SK-MEL-5 (cell line): ENCODE results near the gene AGPAT2. TPM values are rescaled to one million over a fixed set of nuclear protein-coding genes. Genes with fewer than 3 reads are reported as not detected.
A peak's percentile ranks its signal among the peaks of the same experiment; 100 is the strongest.

Experiments
- DNase-seq: peaks from one replicate; pipeline ENCODE4 v3.0.0-alpha.2; 2016; ENCODE audit warnings: low read depth, low spot score
- in situ Hi-C: cut with HindIII; loops from 2 replicates; pipeline ENCODE4 v1.10.0; 2016; ENCODE audit warnings: low sequenced_read_pairs, high pct_unique_total_duplicates, low pct_unique_long_range_greater_than_20kb
- total RNA-seq: library from RNA; depleted of rRNA; stranded (reverse); fragments of >200 nt; shearing (Covaris generic); gene quantifications from 2 replicates; pipeline ENCODE4 v1.2.3, GENCODE V29; 2014

Gene AGPAT2
- total RNA-seq, 1 experiment from 2014 or later = 52.3 TPM

GRCh38 chr9:136671646-136672430 is 15.4 kb downstream of the AGPAT2 start:
- in situ Hi-C loops = no loop called here
- DNase-seq = peak; percentile 45

- in situ Hi-C loops = no loop called here
- no peak for DNase-seq
Measured at GRCh38 chr9:136671254-136671614, 16.0 kb downstream of the AGPAT2 start.

GRCh38 chr9:136670576-136671253 is 16.5 kb downstream of the AGPAT2 start:
- in situ Hi-C loops = no loop called here
- DNase-seq = no peak

- DNase-seq = no peak
- in situ Hi-C loops = no loop called here
Measured at GRCh38 chr9:136669791-136670464, 17.3 kb downstream of the AGPAT2 start.

GRCh38 chr9:136668983-136669790 is 18.1 kb downstream of the AGPAT2 start:
- in situ Hi-C loops = no loop called here
- DNase-seq = peak; percentile 26

GRCh38 chr9:136667940-136668760 is 19.1 kb downstream of the AGPAT2 start:
- in situ Hi-C loops = no loop called here
- no peak for DNase-seq

GRCh38 chr9:136667214-136667939 is 19.9 kb downstream of the AGPAT2 start:
- DNase-seq = no peak
- in situ Hi-C loops = no loop called here

GRCh38 chr9:136666372-136667213 is 20.7 kb downstream of the AGPAT2 start:
- in situ Hi-C loops = no loop called here
- no peak for DNase-seq

- DNase-seq = peak; percentile 26
- in situ Hi-C loops = no loop called here
Measured at GRCh38 chr9:136665704-136666371, 21.4 kb downstream of the AGPAT2 start.

- in situ Hi-C loops = no loop called here
- peak; percentile 29 for DNase-seq
Measured at GRCh38 chr9:136665111-136665703, 22.1 kb downstream of the AGPAT2 start.

- in situ Hi-C loops = no loop called here
- no peak for DNase-seq
Measured at GRCh38 chr9:136664000-136664915, 23.0 kb downstream of the AGPAT2 start.

- DNase-seq = no peak
- in situ Hi-C loops = no loop called here
Measured at GRCh38 chr9:136662656-136663581, 24.3 kb downstream of the AGPAT2 start, which contains the start of gene EGFL7. Gene EGFL7 (plus strand): TSS chr9:136662916. CDS start chr9:136668283, 5,367 bp downstream.

- DNase-seq = no peak
- in situ Hi-C loops = no loop called here
Measured at GRCh38 chr9:136662326-136662655, 25.0 kb downstream of the AGPAT2 start.
